A549 (cell line): ENCODE results near the gene FRMD3.

ENCODE experiments used
- CBX2 ChIP-seq: fragments of 200-600 bp; sonication (generic); IDR thresholded peaks from 2 replicates; pipeline ENCODE4 v1.6.1; 2016; ENCODE audit warnings: low read depth, mild to moderate bottlenecking, borderline replicate concordance
- EHMT2 ChIP-seq: fragments of 200-600 bp; sonication (generic); IDR thresholded peaks from 2 replicates; pipeline ENCODE4 v1.6.1; 2016; ENCODE audit warnings: antibody characterized with exemption, low read depth, mild to moderate bottlenecking, moderate library complexity
- MYC ChIP-seq: IDR thresholded peaks from 2 replicates; pipeline ENCODE4 v1.6.1; 2012; ENCODE audit warnings: mild to moderate bottlenecking, inconsistent platforms, low read length, improper control_type of control experiment, borderline replicate concordance
- PBX3 ChIP-seq: IDR thresholded peaks from 2 replicates; pipeline ENCODE4 v1.6.1; 2012
- POLR2A ChIP-seq: IDR thresholded peaks from 2 replicates; pipeline ENCODE4 v1.6.1; 2012; ENCODE audit warnings: mild to moderate bottlenecking, low read length
- RAD21 ChIP-seq, 2 experiments: fragments of >200 bp in 1 of 2; sonication (Bioruptor Twin) in 1 of 2; formaldehyde crosslinking in 1 of 2; IDR thresholded peaks in 1 of 2; conservative IDR thresholded peaks in 1 of 2; 2 replicates in 1 of 2; 3 replicates in 1 of 2; pipeline ENCODE4 v1.6.1; 2012 to 2018; ENCODE audit warnings: inconsistent platforms in 1 of 2
- RFX5 ChIP-seq: fragments of 450-650 bp; IDR thresholded peaks from 2 replicates; pipeline ENCODE4 v1.7.1; 2014; ENCODE audit warnings: antibody characterized with exemption, mild to moderate bottlenecking, moderate library complexity
- TF ChIP-seq, protein P1 (sequence below): fragments of >200 bp; sonication (Bioruptor Twin); formaldehyde crosslinking; IDR thresholded peaks from 3 replicates; pipeline ENCODE4 v1.5.1; 2016

GRCh38 chr9:83468821-83469220 is 69.4 kb downstream of the FRMD3 start:
- TF ChIP-seq PBX3: no peak
- TF ChIP-seq EHMT2: no peak
- no peak for TF ChIP-seq RFX5
- no peak for TF ChIP-seq POLR2A
- TF ChIP-seq, protein P1, sequence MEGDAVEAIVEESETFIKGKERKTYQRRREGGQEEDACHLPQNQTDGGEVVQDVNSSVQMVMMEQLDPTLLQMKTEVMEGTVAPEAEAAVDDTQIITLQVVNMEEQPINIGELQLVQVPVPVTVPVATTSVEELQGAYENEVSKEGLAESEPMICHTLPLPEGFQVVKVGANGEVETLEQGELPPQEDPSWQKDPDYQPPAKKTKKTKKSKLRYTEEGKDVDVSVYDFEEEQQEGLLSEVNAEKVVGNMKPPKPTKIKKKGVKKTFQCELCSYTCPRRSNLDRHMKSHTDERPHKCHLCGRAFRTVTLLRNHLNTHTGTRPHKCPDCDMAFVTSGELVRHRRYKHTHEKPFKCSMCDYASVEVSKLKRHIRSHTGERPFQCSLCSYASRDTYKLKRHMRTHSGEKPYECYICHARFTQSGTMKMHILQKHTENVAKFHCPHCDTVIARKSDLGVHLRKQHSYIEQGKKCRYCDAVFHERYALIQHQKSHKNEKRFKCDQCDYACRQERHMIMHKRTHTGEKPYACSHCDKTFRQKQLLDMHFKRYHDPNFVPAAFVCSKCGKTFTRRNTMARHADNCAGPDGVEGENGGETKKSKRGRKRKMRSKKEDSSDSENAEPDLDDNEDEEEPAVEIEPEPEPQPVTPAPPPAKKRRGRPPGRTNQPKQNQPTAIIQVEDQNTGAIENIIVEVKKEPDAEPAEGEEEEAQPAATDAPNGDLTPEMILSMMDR: no peak
- TF ChIP-seq CBX2: no peak
- no peak for TF ChIP-seq MYC
- no peak for TF ChIP-seq RAD21 (conservative IDR thresholded peaks at IDR 0.05 in 1 of 2, IDR thresholded peaks at IDR 0.05 in 1 of 2)
